Glomerular visceral epithelial cell (primary cell): ENCODE results near the gene ZBTB7C.
A peak's percentile ranks its signal among the peaks of the same experiment; 100 is the strongest.

Experiments used
- DNase-seq: peaks from one replicate; pipeline ENCODE4 v3.0.0-alpha.2; 2016; ENCODE audit errors: extremely low spot score

Gene ZBTB7C

GRCh38 chr18:48168861-48169260, 240.3 kb downstream of the ZBTB7C start:
- no peak for DNase-seq

DNA sequence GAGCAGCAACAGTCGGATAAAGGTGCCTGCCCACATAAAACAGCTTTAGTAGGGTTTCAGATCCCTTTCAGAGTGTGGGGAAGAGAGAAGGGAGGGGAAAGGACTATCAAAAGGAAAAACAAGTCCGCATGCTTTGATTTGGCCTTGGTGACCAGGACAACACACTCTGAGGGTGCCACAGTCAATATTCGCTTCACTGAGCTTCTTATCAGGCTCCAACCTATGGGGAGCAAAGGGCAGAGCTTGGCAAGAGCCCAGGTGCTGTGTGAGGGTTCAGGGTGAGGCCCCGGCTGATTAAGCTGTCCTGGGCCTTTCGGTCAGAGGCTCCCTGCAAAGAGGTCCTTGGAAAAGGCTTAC, 241.3 kb downstream of the ZBTB7C start:
- DNase-seq, result no peak

DNA sequence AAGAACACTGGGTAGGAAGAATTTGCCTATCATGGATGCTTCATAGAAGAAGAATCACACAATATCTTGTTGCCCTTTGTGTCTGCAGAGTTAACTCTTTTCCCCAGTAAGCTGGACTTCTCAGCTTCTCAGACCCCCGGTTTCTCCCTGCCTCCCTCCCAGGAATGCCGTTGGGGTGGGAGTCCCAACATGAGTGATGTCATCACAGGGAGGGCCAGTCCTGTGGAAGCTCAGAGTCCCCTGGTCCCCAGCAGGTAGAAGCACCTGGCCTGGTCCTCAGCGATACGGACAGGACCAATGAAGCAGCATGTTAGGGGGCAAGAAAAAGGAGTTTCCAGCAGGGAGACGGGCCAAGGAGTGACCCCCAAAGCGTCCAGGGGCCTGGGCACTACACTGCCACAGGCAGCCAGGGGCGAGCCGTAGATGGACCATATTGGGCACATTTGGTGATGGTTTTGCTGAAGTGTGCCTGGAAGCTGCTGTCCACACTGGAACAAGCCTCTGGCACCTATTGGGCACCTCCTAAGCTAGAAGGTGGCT, 242.8 kb downstream of the ZBTB7C start:
- no peak for DNase-seq

- DNase-seq, result no peak
Measured at GRCh38 chr18:48165111-48165866, 243.9 kb downstream of the ZBTB7C start.

GRCh38 chr18:48164701-48165100, 244.5 kb downstream of the ZBTB7C start:
- DNase-seq, result no peak

DNA sequence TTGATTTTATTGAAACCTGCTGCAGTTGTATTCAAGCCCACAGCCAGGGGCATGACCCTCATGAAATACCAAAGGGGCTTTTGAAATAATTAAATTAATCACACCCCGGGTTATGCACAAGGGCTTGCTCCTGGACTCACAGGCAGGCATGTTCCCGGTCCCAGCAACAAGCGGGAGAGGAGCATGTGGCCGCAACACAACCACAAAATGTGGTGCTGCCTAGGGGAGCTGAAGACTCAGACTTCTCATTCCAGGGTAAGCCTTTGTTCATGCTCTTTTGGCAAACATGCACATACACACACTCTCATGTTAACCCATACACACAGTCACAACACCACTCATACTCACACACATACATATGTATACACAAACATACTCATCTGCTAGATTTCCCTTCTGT, 245.1 kb downstream of the ZBTB7C start:
- no peak for DNase-seq

DNA sequence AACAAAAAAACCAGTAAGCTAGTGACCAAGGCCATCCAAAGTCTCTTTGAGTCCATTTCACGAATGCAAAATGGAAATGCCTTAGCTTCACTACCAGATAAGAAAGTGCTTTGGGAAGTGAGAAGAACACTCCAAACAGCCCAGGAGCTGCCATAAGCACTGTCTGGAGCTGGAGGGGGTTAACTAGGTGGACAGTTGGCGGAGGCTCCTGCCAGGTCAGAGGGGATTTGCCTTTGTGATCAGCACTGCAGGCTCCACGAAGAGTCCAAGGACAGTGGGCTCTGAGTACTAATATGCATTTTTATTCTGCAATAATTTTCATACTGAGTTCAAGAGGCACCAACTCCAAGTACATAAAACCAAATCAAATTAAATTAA, 245.5 kb downstream of the ZBTB7C start:
- no peak for DNase-seq

DNA sequence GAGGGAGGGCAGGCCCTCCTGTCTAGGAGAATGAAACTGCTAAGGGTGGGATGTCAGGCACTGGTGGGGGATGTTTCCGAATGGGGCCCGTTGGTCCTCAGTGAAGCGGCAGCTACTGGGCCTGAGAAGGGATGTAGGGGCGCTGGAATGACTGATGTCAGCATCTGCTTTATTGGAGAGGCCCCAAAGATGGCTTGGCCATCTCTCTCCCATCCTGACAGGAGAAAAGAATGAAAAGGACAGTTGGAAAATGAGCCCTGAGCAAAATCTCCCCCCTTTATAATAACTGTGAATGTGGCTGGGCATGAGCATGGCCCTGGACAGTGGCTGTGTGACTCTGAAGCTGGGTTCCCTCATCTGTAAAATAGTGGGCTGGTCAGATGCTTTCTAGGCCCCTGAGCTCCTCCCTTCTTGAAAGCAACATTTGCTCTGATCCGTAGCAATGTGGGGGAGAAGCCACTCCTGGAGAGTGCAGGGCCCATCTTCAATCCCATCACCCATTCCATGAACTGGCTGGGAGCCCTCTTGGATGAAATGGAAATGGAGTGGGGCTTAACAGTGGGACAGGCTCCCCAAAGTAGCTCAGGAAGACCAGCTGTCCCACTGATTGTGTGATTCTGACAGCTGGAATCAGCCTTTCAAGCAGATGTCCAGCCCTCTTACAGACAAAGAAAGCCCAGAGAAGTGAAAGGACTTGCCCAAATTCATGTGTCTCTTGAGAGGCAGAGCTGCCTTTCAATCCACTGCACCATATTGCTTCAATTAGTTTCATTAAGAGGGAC, 246.0 kb downstream of the ZBTB7C start:
- no peak for DNase-seq

DNA sequence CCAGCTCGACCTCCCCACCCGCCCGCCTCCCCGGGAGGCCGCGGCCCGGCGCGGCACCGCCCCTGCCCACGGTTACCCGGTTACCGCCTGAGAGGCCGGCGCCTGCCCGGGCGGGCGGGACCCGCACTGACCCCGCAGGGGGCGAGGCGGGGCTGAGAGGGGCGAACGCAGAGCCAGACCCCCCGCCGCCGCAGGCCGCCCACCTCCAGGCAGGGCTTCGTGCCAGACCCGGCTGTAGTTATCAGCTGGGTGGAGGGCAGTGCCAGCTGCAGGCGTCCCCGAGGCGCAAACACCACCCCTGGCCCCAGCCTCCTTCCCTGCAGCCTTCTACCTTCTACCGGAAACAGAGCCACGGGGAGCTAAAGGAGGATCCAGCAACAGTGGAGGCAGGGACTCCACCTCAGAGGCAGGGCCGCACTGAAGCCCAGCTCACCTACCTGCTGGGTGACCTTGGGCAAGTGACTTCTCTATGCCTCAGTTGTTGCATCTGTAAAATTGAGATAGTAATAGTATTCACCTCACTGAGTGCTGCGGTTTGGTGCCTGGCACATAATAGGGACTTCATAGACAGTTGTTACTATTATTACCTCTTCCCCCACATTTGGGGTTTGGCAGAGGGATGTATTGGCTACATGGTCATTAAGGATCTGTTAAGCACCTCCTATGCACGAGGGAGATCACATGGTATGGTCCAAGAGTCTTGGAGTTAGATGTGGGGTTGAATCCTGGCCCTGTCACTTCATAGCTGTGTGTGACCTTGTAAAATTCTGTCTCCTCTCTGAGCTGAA, 247.1 kb downstream of the ZBTB7C start:
- DNase-seq, result peak; percentile 13

DNA sequence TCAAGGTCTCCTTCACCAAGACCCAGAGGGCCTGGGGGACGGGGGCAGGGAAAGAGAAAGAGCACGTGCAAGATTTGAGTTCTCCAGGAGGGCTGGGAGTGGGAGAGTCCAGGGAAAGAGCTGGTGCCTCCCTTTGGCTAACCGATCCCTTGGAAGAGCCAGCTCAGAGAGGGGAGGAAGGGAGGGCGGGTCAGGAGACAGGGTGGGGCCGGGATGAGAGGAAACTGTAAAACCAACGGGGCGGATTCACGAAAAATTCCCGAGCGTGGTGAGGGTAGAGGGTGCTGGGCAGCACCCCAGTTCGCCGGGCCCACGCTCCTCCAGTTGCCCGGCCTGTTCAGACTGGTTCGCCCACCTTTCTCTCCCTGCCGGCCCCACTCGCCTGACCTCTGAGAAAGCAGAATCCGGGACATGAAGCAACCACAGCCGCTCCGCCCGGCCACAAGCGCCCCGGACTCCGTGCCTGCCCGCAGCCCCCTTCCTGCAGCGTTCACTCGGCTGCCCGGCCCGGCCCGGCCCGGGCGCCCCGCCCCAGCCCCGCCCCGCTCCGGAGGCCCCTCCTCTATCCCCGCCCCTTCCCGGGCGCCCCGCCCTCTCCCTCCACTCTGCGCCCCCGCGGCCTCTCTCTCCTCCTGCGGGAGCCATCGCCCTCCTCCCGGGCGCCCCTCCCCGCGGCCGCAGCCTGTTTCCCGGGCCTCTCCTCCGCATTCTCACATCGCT, 247.8 kb downstream of the ZBTB7C start:
- DNase-seq, result peak; percentile 64

- no peak for DNase-seq
Measured at GRCh38 chr18:48160622-48161021, 248.6 kb downstream of the ZBTB7C start.

- DNase-seq, result no peak
Measured at GRCh38 chr18:48159816-48160215, 249.4 kb downstream of the ZBTB7C start.

DNA sequence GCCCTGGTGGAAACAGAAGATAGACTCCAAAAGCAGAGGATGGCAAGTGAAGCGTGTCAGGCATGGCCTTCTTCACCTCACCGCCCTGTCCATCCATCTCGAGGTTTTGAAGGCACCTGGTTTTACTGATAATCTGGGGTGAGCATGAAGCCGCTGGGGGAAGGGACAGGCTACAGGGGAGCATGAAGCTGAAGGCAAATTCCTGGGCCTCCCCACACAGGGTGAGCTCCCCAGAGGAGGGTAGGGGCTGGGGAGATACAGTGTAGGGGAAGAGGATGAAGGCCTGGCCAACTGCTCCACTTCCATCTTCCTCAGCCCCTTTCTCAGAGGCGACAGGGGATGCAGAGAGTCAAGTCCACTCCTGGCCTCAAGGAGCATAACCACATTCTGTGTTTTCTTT, 250.5 kb downstream of the ZBTB7C start:
- no peak for DNase-seq

DNA sequence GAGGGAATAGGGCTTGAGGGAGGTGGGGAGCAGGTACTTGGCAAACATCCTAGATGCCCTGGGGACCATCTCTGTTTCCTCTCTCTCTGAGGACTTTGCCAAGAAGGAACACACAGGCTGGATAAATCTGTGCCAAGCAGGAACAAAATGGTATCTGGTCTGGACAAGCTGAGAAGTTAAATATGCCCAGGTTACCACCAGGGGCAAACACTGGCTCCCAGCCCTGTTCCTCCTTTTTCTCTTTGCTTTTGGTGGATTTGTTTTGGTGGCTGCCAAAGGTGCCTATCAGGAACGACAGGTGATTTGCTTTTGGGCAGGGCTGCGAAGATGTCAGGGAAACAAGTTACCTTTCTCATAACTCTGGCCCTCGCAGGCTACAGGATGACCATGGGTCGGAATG, 251.2 kb downstream of the ZBTB7C start:
- no peak for DNase-seq

GRCh38 chr18:48155856-48156255, 253.3 kb downstream of the ZBTB7C start:
- no peak for DNase-seq

GRCh38 chr18:48154828-48155227, 254.4 kb downstream of the ZBTB7C start:
- no peak for DNase-seq

DNA sequence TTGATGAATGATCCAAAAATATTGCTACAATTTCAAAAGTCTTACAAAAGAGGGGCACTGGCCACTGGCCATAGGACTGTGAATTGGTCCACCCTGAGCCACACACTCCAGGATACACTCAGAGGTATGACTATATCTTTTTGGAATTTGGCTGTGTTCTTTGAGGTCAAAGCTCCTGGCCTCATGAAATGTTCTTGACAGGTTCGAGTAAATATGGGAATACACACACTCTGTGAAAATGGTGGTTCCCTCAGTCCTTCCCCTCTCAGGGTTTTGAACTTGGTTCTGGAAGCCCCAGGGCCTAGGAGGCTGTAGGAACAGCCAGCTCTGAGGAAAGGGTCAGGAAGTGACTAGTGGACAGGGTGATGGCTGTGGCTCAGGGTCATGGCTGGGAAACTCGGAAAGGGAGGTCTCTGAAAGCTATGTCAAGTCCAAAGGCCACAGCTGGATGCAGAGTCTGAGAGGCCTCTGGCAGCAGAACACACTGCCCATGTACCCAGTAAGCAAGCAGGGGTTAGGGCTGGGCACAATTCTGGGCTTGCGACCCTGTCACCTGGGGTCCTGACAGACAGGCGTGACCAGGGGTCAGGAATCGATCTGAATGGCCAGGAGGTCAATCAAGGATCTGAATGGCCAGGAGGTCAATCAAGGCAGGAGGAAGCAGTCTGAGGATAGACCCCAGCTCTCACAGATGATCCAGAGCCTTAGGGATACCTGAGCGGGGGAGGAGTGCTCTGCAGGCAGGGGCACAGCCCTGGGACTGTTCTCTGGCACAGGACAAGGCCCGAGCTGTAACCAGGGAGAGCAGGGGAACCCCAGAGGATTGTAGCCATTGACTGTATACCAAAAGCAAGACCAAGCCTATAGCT, 255.3 kb downstream of the ZBTB7C start:
- DNase-seq, result peak; percentile 33

DNA sequence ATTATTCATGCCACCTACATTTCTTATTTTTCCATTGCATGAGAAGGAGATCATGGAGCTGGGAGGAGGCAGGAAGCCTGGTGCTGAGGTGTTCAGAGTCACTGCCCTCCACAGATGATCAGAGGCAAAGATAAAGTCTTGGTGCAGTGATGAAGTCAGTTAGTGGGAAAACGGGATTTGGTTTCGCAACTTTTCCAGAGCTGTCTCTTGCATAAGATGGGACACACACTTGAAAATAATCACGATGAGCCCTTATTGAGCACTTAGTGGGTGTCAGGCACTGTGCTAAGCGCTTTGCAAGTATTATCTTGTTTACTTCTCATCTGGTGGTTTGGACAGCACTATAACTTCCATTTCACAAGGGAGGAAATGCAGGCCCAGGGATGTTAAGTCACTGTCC, 256.6 kb downstream of the ZBTB7C start:
- DNase-seq, result no peak

- DNase-seq, result no peak
Measured at GRCh38 chr18:48151421-48152065, 257.6 kb downstream of the ZBTB7C start.

DNA sequence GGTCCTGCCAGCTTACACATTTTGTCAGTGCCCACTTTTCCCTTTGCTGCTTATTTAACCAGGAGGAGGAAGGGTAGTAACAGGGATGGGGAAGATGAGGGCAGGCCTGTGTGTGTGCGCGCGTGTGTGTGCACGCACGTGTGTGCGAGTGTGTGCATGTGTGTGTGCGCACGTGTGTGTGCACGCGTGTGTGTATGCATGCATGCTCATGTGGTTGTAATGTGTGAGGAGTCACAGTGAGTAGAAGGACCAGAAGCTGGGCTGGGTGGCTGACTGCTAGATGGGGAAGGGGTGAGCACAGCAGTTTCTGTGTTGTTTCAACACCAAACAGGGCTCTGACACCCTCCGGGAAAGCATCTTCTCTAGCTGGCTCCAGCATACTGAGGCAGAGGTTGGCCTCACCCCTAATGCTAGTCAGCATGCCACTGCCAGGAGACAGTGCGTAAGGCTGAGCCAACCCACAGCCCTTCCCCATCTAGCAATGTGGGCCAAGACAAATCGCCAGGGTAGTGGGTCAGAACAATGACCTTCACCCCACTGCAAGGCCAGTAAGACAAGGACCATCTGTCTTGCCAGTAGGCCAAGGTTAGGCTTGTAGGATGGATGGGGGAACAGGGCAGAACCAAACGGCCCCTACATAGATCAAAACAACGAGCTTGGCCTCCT, 260.0 kb downstream of the ZBTB7C start:
- no peak for DNase-seq
